Esophagus (tissue), 2 donors: ENCODE results near the gene RBP2. TPM values are rescaled to one million over a fixed set of nuclear protein-coding genes. Genes with fewer than 3 reads are reported as not detected.

ENCODE experiments used
- H3K27ac ChIP-seq, 2 donors: one replicate each; pipeline ENCODE4 v1.5.1; 2013; ENCODE audit warnings: low read depth in 2 of 2, mild to moderate bottlenecking in 2 of 2, inconsistent platforms in 1 of 2, low read length in 1 of 2, moderate library complexity in 1 of 2
- H3K27me3 ChIP-seq, 2 donors: one replicate each; pipeline ENCODE4 v1.6.1; 2013; ENCODE audit warnings: low read length in 2 of 2, control low read depth in 1 of 2, mild to moderate bottlenecking in 1 of 2; ENCODE audit not compliant: insufficient read depth in 2 of 2, control insufficient read depth in 1 of 2
- H3K36me3 ChIP-seq, 2 donors: one replicate each; pipeline ENCODE4 v1.6.1; 2013; ENCODE audit warnings: low read length in 1 of 2; ENCODE audit not compliant: control insufficient read depth in 2 of 2, insufficient read depth in 2 of 2
- H3K4me1 ChIP-seq, 2 donors: one replicate each; pipeline ENCODE4 v1.6.1; 2013; ENCODE audit warnings: low read length in 1 of 2; ENCODE audit not compliant: control insufficient read depth in 2 of 2, insufficient read depth in 2 of 2
- H3K4me3 ChIP-seq, 2 donors: one replicate each; pipeline ENCODE4 v1.5.1; 2013; ENCODE audit warnings: low read length in 2 of 2, mild to moderate bottlenecking in 2 of 2, low read depth in 1 of 2, moderate library complexity in 1 of 2
- H3K9me3 ChIP-seq, 2 donors: one replicate each; pipeline ENCODE4 v1.6.1; 2013; ENCODE audit warnings: mild to moderate bottlenecking in 2 of 2, low read depth in 1 of 2, low read length in 1 of 2, moderate library complexity in 1 of 2; ENCODE audit not compliant: control insufficient read depth in 2 of 2, insufficient read depth in 1 of 2
- whole genome bisulfite sequencing, 2 donors: extraction: QIAGEN DNeasy Blood & Tissue Kit; methylation state at CpG; one replicate each; pipeline ENCODE4 v1.1.7; 2013; 5-methylcytosine and 5-hydroxymethylcytosine counted together
- polyA plus RNA-seq, 2 donors: library from polyadenylated mRNA; stranded (reverse); fragments of 200-250 nt; gene quantifications; one replicate each; pipeline ENCODE4 v1.2.3, GENCODE V29; 2013
- donor health status: healthy with polysubstance abuse.
- donor health status: Bipolar disorder and iron deficiency.

Gene RBP2
- polyA plus RNA-seq, 2 donors = 0.13 to 0.43 TPM

GRCh38 chr3:139434764-139435307 is 41.5 kb downstream of the RBP2 start:
- Histone ChIP-seq H3K36me3 (no peaks in the 10 kb centered on the region), H3K4me3 (no peak overlapping the region), H3K4me1 (peaks cover 0 to 4% of the 10 kb centered on the region in 2 donors), H3K9me3 (no peaks in the 10 kb centered on the region), H3K27me3 (no peaks in the 10 kb centered on the region), H3K27ac (peak overlapping the region; percentile 75 to 84)
- 55 to 57% methylated on average over 5 to 6 of the region's 6 CpGs for WGBS, 2 donors

- H3K27me3 ChIP-seq = no peaks in the 10 kb centered on the region
Observed at GRCh38 chr3:139434228-139434627, 42.1 kb downstream of the RBP2 start.

GRCh38 chr3:139433089-139433488 is 43.2 kb downstream of the RBP2 start:
- H3K4me1 ChIP-seq = peaks cover 0 to 4% of the 10 kb centered on the region in 2 donors
- no peaks in the 10 kb centered on the region for H3K36me3 ChIP-seq
- H3K27ac ChIP-seq = no peak overlapping the region
- WGBS, 2 donors = 84 to 100% methylated on average over 1 of the region's 1 CpG
- no peaks in the 10 kb centered on the region for H3K9me3 ChIP-seq
- no peak overlapping the region for H3K4me3 ChIP-seq
- H3K27me3 ChIP-seq = no peaks in the 10 kb centered on the region

More at GRCh38 chr3:139434228-139434627, 42.1 kb downstream of the RBP2 start:
- Histone ChIP-seq H3K4me1 (peaks cover 0 to 4% of the 10 kb centered on the region in 2 donors), H3K4me3 (no peak overlapping the region), H3K27ac (peak overlapping the region; percentile 75 to 80), H3K36me3 (no peaks in the 10 kb centered on the region), H3K9me3 (no peaks in the 10 kb centered on the region)
- 88 to 96% methylated on average over 1 of the region's 1 CpG for WGBS, 2 donors

- Histone ChIP-seq H3K9me3 (no peaks in the 10 kb centered on the region), H3K4me1 (peaks cover 0 to 4% of the 10 kb centered on the region in 2 donors), H3K4me3 (no peak overlapping the region), H3K27me3 (no peaks in the 10 kb centered on the region), H3K27ac (no peak overlapping the region), H3K36me3 (no peaks in the 10 kb centered on the region)
Observed at GRCh38 chr3:139430493-139430892, 45.8 kb downstream of the RBP2 start.

GRCh38 chr3:139427283-139428060 is 48.8 kb downstream of the RBP2 start:
- Histone ChIP-seq H3K36me3 (no peaks in the 10 kb centered on the region), H3K4me3 (no peak overlapping the region), H3K4me1 (no peaks in the 10 kb centered on the region), H3K9me3 (no peaks in the 10 kb centered on the region), H3K27me3 (no peaks in the 10 kb centered on the region), H3K27ac (no peak overlapping the region)
- 51 to 56% methylated on average over 7 of the region's 7 CpGs for WGBS, 2 donors

GRCh38 chr3:139425745-139426400 is 50.4 kb downstream of the RBP2 start:
- H3K27me3 ChIP-seq = no peaks in the 10 kb centered on the region
- H3K4me1 ChIP-seq = no peaks in the 10 kb centered on the region
- no peaks in the 10 kb centered on the region for H3K36me3 ChIP-seq
- no peaks in the 10 kb centered on the region for H3K9me3 ChIP-seq
- no peak overlapping the region for H3K27ac ChIP-seq
- WGBS, 2 donors = 73 to 79% methylated on average over 5 of the region's 5 CpGs
- H3K4me3 ChIP-seq = no peak overlapping the region

- Histone ChIP-seq H3K27ac (no peak overlapping the region), H3K36me3 (no peaks in the 10 kb centered on the region), H3K27me3 (no peaks in the 10 kb centered on the region), H3K4me1 (no peaks in the 10 kb centered on the region), H3K4me3 (no peak overlapping the region), H3K9me3 (no peaks in the 10 kb centered on the region)
- WGBS, 2 donors = 66 to 72% methylated on average over 2 of the region's 2 CpGs
Observed at GRCh38 chr3:139423232-139423631, 53.1 kb downstream of the RBP2 start.

- no peaks in the 10 kb centered on the region for H3K4me1 ChIP-seq
- no peak overlapping the region for H3K27ac ChIP-seq
- no peak overlapping the region for H3K4me3 ChIP-seq
- WGBS, 2 donors = 81 to 90% methylated on average over 1 of the region's 1 CpG
- no peaks in the 10 kb centered on the region for H3K9me3 ChIP-seq
- no peaks in the 10 kb centered on the region for H3K27me3 ChIP-seq
- no peaks in the 10 kb centered on the region for H3K36me3 ChIP-seq
Observed at GRCh38 chr3:139421460-139421859, 54.9 kb downstream of the RBP2 start.

GRCh38 chr3:139421040-139421439 is 55.3 kb downstream of the RBP2 start:
- Histone ChIP-seq H3K36me3 (no peaks in the 10 kb centered on the region), H3K4me3 (no peak overlapping the region)
- 41 to 47% methylated on average over 1 of the region's 1 CpG for WGBS, 2 donors

More at GRCh38 chr3:139421040-139421439, 55.3 kb downstream of the RBP2 start:
- Histone ChIP-seq H3K27me3 (no peaks in the 10 kb centered on the region), H3K4me1 (no peaks in the 10 kb centered on the region), H3K9me3 (no peaks in the 10 kb centered on the region), H3K27ac (no peak overlapping the region)
